WTC11 (cell line): ENCODE data around the gene MAZ.

Experiments used
- ESRRA ChIP-seq: sonication (generic); formaldehyde crosslinking; IDR thresholded peaks from 2 replicates; pipeline ENCODE4 v1.8.1; 2022; ENCODE audit warnings: mild to moderate bottlenecking, missing genetic modification reagents, borderline replicate concordance
- IRF2 ChIP-seq: sonication (generic); formaldehyde crosslinking; IDR thresholded peaks from 2 replicates; pipeline ENCODE4 v1.8.0; 2022; ENCODE audit warnings: low read depth, missing genetic modification reagents, borderline replicate concordance
- ZNF423 ChIP-seq: fragments of 250-450 bp; sonication (Bioruptor Pico); IDR thresholded peaks from 2 replicates; pipeline ENCODE4 v2.1.2; 2022; ENCODE audit warnings: mild to moderate bottlenecking, moderate library complexity
- TF ChIP-seq, protein P1 (sequence below): fragments of 200-600 bp; IDR thresholded peaks from 2 replicates; pipeline ENCODE4 v1.8.0; 2022; ENCODE audit warnings: antibody characterized with exemption
- TF ChIP-seq, protein P2 (sequence below): sonication (generic); formaldehyde crosslinking; IDR thresholded peaks from 2 replicates; pipeline ENCODE4 v1.8.1; 2022; ENCODE audit warnings: mild to moderate bottlenecking, moderate library complexity, missing genetic modification reagents
- TF ChIP-seq, protein P3 (sequence below): sonication (generic); formaldehyde crosslinking; IDR thresholded peaks from 2 replicates; pipeline ENCODE4 v1.8.0; 2022; ENCODE audit warnings: mild to moderate bottlenecking, missing genetic modification reagents
- TF ChIP-seq, protein P4 (sequence below): sonication (generic); formaldehyde crosslinking; IDR thresholded peaks from 2 replicates; pipeline ENCODE4 v1.8.1; 2022; ENCODE audit warnings: low read depth, missing genetic modification reagents, borderline replicate concordance

DNA sequence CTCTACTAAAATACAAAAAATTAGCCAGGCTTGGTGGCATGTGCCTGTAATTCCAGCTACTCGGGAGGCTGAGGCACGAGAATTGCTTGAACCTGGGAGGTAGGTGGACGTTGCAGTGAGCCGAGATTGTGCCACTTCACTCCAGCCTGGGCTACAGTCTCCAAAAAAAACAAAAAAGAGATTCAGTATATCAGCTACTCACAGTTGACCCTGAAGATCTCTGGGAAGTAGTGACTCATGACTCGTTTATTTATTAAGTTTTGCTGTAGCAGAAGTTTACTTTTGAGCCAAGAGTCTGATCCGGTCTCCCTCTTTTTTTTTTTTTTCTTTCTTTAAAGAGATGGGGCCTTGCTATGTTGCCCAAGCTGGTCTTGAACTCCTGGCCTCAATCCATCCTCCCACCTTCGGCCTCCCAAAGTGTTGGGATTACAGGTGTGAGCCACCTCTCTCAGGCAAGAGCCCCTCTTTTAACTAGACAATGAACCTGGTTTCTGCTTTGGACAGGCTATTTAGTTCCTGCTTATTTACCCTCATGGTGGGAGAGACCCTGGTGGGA is 18.3 kb downstream of the MAZ start:
- no peak for TF ChIP-seq ESRRA (CRISPR knock-in tag)
- TF ChIP-seq ZNF423 (CRISPR knock-in tag), result no peak
- TF ChIP-seq, protein P1, sequence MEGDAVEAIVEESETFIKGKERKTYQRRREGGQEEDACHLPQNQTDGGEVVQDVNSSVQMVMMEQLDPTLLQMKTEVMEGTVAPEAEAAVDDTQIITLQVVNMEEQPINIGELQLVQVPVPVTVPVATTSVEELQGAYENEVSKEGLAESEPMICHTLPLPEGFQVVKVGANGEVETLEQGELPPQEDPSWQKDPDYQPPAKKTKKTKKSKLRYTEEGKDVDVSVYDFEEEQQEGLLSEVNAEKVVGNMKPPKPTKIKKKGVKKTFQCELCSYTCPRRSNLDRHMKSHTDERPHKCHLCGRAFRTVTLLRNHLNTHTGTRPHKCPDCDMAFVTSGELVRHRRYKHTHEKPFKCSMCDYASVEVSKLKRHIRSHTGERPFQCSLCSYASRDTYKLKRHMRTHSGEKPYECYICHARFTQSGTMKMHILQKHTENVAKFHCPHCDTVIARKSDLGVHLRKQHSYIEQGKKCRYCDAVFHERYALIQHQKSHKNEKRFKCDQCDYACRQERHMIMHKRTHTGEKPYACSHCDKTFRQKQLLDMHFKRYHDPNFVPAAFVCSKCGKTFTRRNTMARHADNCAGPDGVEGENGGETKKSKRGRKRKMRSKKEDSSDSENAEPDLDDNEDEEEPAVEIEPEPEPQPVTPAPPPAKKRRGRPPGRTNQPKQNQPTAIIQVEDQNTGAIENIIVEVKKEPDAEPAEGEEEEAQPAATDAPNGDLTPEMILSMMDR, result no peak
- TF ChIP-seq, protein P2, sequence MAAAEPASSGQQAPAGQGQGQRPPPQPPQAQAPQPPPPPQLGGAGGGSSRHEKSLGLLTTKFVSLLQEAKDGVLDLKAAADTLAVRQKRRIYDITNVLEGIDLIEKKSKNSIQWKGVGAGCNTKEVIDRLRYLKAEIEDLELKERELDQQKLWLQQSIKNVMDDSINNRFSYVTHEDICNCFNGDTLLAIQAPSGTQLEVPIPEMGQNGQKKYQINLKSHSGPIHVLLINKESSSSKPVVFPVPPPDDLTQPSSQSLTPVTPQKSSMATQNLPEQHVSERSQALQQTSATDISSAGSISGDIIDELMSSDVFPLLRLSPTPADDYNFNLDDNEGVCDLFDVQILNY, result no peak
- TF ChIP-seq, protein P3, sequence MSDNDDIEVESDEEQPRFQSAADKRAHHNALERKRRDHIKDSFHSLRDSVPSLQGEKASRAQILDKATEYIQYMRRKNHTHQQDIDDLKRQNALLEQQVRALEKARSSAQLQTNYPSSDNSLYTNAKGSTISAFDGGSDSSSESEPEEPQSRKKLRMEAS (CRISPR knock-in tag), result no peak
- TF ChIP-seq, protein P4, sequence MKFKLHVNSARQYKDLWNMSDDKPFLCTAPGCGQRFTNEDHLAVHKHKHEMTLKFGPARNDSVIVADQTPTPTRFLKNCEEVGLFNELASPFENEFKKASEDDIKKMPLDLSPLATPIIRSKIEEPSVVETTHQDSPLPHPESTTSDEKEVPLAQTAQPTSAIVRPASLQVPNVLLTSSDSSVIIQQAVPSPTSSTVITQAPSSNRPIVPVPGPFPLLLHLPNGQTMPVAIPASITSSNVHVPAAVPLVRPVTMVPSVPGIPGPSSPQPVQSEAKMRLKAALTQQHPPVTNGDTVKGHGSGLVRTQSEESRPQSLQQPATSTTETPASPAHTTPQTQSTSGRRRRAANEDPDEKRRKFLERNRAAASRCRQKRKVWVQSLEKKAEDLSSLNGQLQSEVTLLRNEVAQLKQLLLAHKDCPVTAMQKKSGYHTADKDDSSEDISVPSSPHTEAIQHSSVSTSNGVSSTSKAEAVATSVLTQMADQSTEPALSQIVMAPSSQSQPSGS (CRISPR knock-in tag), result no peak
- no peak for TF ChIP-seq IRF2 (CRISPR knock-in tag)
